Activated T-helper 1 cell treated with anti-CD3 and anti-CD28 coated beads, Interleukin-12 subunit alpha, Interleukin-12 subunit beta, Interleukin-2, Interleukin-4 antibody, amounts not matched to agents 30 ng/mL and 10 ng/mL and 1 ng/mL, durations not matched to agents 14 hours and 24 hours and 36 hours (primary cell): Measurements from ENCODE around the gene DMRT1. TPM values are rescaled to one million over a fixed set of nuclear protein-coding genes. Genes with fewer than 3 reads are reported as not detected.

ENCODE experiments used
- DNase-seq: peaks from one replicate; pipeline ENCODE4 v3.0.0; 2021; ENCODE audit warnings: low spot score
- H3K27ac Mint-ChIP-seq: one replicate; pipeline ENCODE4 v1.8.0; 2021; ENCODE audit warnings: mild to moderate bottlenecking, mixed read lengths
- H3K27me3 Mint-ChIP-seq: one replicate; pipeline ENCODE4 v1.8.0; 2022; ENCODE audit warnings: mild to moderate bottlenecking, moderate library complexity, mixed read lengths; ENCODE audit not compliant: insufficient read depth
- H3K36me3 Mint-ChIP-seq: one replicate; pipeline ENCODE4 v1.8.0; 2021; ENCODE audit warnings: low read depth, mixed read lengths
- H3K4me1 Mint-ChIP-seq: one replicate; pipeline ENCODE4 v1.8.0; 2021; ENCODE audit warnings: low read depth, mixed read lengths
- H3K4me3 Mint-ChIP-seq: one replicate; pipeline ENCODE4 v1.8.0; 2021; ENCODE audit warnings: mild to moderate bottlenecking, moderate library complexity, mixed read lengths
- H3K9me3 Mint-ChIP-seq: one replicate; pipeline ENCODE4 v1.8.0; 2021; ENCODE audit warnings: mixed read lengths
- intact Hi-C: fragments of 100-400 bp; cut with micrococcal nuclease; formaldehyde crosslinking; loops from one replicate; pipeline ENCODE4 v1.15.1; 2024
- total RNA-seq: library from RNA; stranded (reverse); gene quantifications from 2 replicates; pipeline ENCODE4 v1.2.3, GENCODE V29; 2022

DMRT1 gene
- total RNA-seq, 1 donor from 2014 or later = not detected

DNA sequence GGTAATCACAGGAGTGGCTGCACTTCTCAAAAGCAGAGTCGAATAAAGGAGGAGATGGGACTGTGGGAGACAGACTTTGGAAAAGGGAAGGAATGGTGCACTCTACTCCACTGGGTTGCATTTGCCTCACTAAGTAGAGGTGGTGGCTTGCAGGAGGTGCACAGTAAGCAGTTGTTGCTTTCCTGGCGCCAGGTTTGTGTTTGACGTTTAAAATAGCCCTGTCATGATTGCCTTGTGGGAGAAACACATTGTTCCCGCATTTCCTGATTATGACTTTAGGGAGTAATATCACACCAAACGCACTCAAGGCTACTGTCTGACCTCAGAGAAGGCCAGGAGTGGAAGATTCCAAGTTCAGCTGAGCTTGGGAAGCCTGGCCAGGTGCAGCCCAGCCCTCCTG is 36.7 kb downstream of the DMRT1 start:
- H3K36me3 Mint-ChIP-seq = no peaks in the 10 kb centered on the region
- H3K27me3 Mint-ChIP-seq = peaks cover 16% of the 10 kb centered on the region
- intact Hi-C loops = no loop called here

DNA sequence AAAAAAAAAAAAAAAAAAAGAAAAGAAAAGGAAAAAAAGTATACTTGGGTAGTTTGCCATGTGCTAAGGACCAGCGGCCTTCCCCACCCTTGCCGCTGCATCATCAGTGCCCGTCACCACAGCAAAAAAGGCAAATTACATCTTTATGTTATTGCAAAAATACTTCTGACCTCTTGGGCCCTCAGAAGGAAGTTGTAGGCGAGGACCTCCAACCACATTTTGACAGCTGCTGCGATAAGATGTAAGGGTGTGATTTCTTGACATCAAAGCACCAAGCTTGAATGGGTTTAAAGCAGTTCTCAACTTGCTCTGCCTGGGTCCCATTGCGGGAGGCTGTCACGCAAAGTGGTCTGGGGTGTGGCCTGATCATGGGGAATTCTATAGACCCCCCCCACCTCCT is 39.2 kb downstream of the DMRT1 start:
- no peaks in the 10 kb centered on the region for H3K36me3 Mint-ChIP-seq
- peaks cover 19% of the 10 kb centered on the region for H3K27me3 Mint-ChIP-seq
- no peak overlapping the region for H3K4me3 Mint-ChIP-seq
- no peak overlapping the region for H3K27ac Mint-ChIP-seq
- H3K4me1 Mint-ChIP-seq = peaks cover 9% of the 10 kb centered on the region
- intact Hi-C loops = no loop called here
- H3K9me3 Mint-ChIP-seq = no peaks in the 10 kb centered on the region
- DNase-seq = no peak

More for the DNA sequence above, 36.7 kb downstream of the DMRT1 start:
- Mint-ChIP-seq H3K9me3 (no peaks in the 10 kb centered on the region), H3K27ac (no peak overlapping the region), H3K4me1 (peaks cover 9% of the 10 kb centered on the region), H3K4me3 (no peak overlapping the region)
- DNase-seq = no peak

DNA sequence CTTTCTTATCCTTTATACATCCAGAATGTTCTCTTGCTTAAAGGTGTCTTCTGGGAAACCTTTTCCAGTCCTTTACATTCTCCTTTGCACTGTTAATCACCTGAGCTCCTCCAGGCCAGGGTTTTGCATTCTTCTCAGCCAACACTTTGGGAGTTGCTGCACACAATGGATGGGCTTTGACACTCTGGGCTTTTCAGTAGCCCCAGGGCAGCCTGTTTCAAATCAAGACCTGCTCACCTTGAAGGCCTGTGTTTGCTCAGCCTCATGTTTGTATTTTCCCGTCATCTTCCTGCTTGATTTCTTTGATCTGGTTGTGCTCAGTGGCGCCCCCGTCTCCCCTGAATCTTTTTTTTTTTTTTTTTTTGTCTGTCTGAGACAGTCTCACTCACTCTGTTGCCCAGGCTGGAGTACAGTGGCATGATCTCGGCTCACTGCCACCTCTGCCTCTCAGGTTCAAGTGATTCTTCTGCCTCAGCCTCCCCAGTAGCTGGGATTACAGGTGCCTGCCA is 41.0 kb downstream of the DMRT1 start:
- H3K36me3 Mint-ChIP-seq = no peaks in the 10 kb centered on the region
- intact Hi-C loops = no loop called here
- H3K4me1 Mint-ChIP-seq = peaks cover 9% of the 10 kb centered on the region

DNA sequence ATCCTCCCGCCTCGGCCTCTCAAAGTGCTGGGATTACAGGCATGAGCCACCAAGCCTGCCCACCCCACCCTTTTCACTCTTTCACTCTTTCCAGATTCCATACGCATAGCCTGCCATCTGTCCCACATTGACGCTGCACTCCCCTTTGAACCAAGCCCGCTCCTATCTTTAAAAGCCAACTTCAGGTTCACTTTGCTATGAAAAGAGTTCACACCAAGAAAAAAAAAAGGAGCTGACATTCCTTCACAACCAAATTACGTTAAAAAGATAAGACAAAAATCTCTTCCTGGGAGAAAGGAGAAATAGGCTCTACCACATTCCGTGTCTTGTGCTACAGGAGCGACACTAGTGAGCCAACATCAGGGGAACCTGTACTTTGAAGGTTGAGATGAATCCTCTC is 41.5 kb downstream of the DMRT1 start:
- intact Hi-C loops = no loop called here
- Mint-ChIP-seq H3K36me3 (no peaks in the 10 kb centered on the region), H3K9me3 (no peaks in the 10 kb centered on the region), H3K27me3 (peaks cover 16% of the 10 kb centered on the region), H3K27ac (no peak overlapping the region), H3K4me1 (peaks cover 9% of the 10 kb centered on the region), H3K4me3 (no peak overlapping the region)
- no peak for DNase-seq

More for the DNA sequence above, 41.0 kb downstream of the DMRT1 start:
- no peaks in the 10 kb centered on the region for H3K9me3 Mint-ChIP-seq
- no peak overlapping the region for H3K27ac Mint-ChIP-seq
- no peak for DNase-seq
- peaks cover 15% of the 10 kb centered on the region for H3K27me3 Mint-ChIP-seq
- H3K4me3 Mint-ChIP-seq = no peak overlapping the region

DNA sequence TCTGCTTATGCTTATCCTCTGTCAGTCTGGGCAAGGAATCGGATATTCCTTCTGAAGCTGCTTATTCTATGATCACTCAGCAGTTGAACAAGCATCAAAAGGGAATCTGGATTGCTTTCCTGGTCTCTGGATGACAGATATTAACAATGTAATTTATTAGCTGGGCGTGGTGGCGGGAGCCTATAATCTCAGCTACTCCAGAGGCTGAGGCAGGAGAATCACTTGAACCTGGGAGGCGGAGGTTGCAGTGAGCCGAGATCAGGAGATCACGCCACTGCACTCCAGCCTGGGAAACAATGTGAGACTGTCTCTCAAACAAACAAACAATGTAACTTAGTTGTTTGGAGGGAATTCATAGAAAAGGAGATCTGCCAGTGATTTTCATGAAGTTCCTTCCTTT is 45.4 kb downstream of the DMRT1 start:
- DNase-seq = no peak
- no peak overlapping the region for H3K27ac Mint-ChIP-seq
- peaks cover 7% of the 10 kb centered on the region for H3K27me3 Mint-ChIP-seq
- no peaks in the 10 kb centered on the region for H3K9me3 Mint-ChIP-seq
- H3K36me3 Mint-ChIP-seq = no peaks in the 10 kb centered on the region
- H3K4me1 Mint-ChIP-seq = no peaks in the 10 kb centered on the region
- no peak overlapping the region for H3K4me3 Mint-ChIP-seq
- intact Hi-C loops = no loop called here

DNA sequence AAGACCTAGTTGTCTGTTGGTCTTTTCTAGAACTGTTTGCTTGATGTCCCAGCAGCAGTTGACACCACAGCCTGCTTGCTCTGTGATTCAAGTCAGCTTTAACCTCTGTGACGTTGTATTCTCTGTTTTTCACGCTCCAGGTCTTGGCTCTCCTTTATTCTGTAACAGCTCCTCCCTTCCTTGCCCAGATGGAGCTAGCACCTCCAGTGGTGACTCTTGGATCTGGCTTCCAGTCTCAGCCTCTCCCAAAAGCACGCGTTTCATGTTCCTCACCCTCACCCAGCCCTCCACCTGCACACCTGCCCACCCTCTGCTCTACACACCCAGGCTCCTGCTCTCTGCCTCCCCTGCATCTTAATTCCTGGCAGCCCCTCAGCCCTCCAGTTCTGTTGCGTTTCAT is 50.6 kb downstream of the DMRT1 start:
- intact Hi-C loops = loop anchor here (5.0 kb wide), 1 partner anchor 715 kb away; no protein-coding TSS in a partner anchor
- H3K27me3 Mint-ChIP-seq = peaks cover 12% of the 10 kb centered on the region
- H3K9me3 Mint-ChIP-seq = no peaks in the 10 kb centered on the region
- H3K27ac Mint-ChIP-seq = no peak overlapping the region
- no peak overlapping the region for H3K4me3 Mint-ChIP-seq
- peaks cover 9% of the 10 kb centered on the region for H3K4me1 Mint-ChIP-seq
- DNase-seq = no peak
- no peaks in the 10 kb centered on the region for H3K36me3 Mint-ChIP-seq

DNA sequence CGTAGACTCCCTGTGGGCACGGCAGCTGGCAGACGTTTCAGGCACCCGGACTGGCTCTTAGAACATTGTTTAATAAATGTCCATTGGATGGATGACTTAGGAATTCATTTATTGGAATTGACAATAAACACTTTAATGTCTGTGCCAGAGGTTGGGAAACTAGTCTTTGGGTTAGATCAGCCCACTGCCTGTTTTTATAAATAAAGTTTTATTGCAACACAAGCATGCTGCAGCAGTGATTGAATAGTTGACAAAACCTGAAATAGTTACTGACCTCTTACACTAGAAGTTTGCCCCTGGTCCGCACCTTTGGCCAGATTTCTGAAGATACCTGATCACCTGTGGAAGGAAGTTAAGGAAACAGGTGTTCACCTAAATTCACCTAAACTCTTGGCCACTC is 51.6 kb downstream of the DMRT1 start:
- DNase-seq = no peak
- H3K27me3 Mint-ChIP-seq = peaks cover 10% of the 10 kb centered on the region
- intact Hi-C loops = loop anchor here (1.0 to 5.0 kb wide), 2 partner anchors 116 to 714 kb away; no protein-coding TSS in a partner anchor

DNA sequence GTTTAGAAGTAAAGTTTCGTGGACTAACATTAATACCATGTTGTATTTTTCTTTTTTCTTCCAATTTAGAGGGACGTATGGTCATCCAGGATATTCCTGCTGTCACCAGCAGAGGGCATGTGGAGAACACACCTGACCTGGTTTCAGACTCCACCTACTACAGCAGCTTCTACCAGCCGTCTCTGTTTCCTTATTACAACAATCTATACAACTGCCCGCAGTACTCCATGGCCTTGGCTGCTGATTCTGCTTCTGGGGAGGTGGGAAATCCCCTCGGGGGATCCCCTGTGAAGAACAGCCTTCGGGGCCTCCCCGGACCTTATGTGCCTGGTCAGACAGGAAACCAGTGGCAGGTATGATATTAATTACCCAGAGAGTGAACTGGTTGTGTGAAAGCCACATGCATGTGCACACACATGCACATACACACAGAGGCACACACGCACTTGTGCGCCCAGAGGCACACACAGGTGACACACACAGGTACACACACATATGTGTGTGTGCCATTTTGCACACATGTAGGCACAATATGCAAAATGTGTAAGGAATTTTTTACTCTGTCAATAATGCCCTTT is 52.4 kb downstream of the DMRT1 start:
- Mint-ChIP-seq H3K27ac (peak overlapping the region; percentile 1), H3K4me1 (peaks cover 9% of the 10 kb centered on the region), H3K27me3 (peaks cover 15% of the 10 kb centered on the region), H3K36me3 (no peaks in the 10 kb centered on the region), H3K4me3 (no peak overlapping the region), H3K9me3 (no peaks in the 10 kb centered on the region)
- DNase-seq = peak; percentile 17
- intact Hi-C loops = loop anchor here (1.0 to 5.0 kb wide), 3 partner anchors 111 to 713 kb away; no protein-coding TSS in a partner anchor

More for the DNA sequence above, 51.6 kb downstream of the DMRT1 start:
- Mint-ChIP-seq H3K9me3 (no peaks in the 10 kb centered on the region), H3K36me3 (no peaks in the 10 kb centered on the region), H3K27ac (no peak overlapping the region), H3K4me3 (no peak overlapping the region), H3K4me1 (peaks cover 9% of the 10 kb centered on the region)

DNA sequence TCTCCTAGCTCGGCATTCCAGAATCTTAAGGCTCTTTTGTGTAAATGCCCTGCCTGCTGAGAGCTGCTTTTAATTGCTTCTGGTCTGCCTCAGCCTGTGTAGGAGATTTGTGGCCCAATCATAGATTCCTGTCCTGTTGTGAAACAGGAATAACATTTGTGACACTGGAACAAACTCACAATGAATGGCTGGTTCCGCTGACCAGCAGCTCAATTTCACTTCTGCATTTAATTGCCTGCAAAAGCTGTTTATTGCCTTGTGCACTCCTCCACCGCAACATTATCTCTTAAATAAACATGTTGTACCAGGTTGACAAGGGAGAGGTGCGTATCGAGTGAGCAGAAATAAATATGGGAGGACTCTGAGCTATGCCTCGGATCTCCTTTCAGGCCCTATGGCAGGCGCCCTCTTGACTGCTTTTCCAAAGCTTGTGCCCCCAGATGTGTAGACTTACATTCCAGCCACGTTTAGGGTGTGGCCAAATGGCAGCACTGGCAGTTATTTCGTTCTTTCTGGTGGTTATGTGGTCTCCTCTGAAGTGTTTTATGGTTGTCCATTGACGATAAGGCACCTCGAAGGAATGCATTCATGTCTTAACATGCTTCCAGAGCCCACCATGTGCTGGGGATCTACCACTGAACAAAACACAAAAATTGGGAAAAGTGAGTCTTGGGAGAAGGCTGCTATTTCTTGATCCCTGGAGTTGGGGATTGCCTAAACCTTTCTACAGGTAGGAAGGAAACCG is 58.1 kb downstream of the DMRT1 start:
- H3K4me1 Mint-ChIP-seq = no peaks in the 10 kb centered on the region
- no peaks in the 10 kb centered on the region for H3K9me3 Mint-ChIP-seq
- H3K4me3 Mint-ChIP-seq = no peak overlapping the region
- H3K36me3 Mint-ChIP-seq = no peaks in the 10 kb centered on the region
- intact Hi-C loops = no loop called here
- DNase-seq = no peak
- H3K27me3 Mint-ChIP-seq = peaks cover 14% of the 10 kb centered on the region
- H3K27ac Mint-ChIP-seq = no peak overlapping the region

DNA sequence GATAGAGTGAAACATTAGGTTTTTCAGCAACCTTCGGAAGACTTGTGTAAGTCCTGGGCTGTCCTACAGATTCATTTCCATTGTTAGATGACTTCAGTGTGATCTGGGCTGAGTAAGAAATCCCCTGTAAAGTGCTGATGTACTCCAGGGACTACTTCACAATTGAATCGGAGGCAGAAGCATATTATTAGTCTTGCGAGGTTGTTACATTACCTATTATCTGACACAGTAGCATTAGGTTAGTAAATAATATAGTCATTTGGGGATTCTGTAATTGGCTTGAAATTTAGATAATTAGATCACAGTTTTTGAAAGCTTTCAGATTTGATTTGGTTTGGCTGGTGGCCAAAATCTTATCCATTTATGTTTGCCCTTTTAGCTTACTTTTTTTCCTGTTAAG is 62.4 kb downstream of the DMRT1 start:
- H3K27ac Mint-ChIP-seq = no peak overlapping the region
- intact Hi-C loops = no loop called here
- H3K4me1 Mint-ChIP-seq = no peaks in the 10 kb centered on the region
- H3K4me3 Mint-ChIP-seq = no peak overlapping the region
- no peak for DNase-seq
- no peaks in the 10 kb centered on the region for H3K36me3 Mint-ChIP-seq
- peaks cover 25% of the 10 kb centered on the region for H3K27me3 Mint-ChIP-seq
- H3K9me3 Mint-ChIP-seq = no peaks in the 10 kb centered on the region

DNA sequence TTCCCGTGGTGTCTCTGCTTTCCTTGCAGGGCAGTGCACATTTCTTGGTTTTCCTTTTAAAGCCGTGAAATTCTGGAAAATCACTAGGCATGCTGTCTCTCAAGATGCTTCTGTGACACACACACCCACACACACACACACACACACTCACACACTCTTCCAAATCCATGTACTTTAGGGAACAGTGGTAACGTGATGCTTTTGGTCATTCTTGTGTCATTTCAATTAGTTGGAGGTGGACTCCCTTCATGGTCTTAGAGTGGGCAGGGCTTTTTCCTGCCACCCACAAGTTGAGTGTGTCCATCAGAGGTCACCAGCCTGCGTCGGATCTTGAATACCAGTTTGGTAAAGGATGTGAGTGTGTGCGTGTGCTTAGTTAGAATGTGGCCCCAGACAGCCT is 64.4 kb downstream of the DMRT1 start:
- peaks cover 27% of the 10 kb centered on the region for H3K27me3 Mint-ChIP-seq
- no peaks in the 10 kb centered on the region for H3K4me1 Mint-ChIP-seq
- DNase-seq = no peak
- no peak overlapping the region for H3K27ac Mint-ChIP-seq
- no peaks in the 10 kb centered on the region for H3K9me3 Mint-ChIP-seq
- intact Hi-C loops = no loop called here
- no peaks in the 10 kb centered on the region for H3K36me3 Mint-ChIP-seq
- no peak overlapping the region for H3K4me3 Mint-ChIP-seq

DNA sequence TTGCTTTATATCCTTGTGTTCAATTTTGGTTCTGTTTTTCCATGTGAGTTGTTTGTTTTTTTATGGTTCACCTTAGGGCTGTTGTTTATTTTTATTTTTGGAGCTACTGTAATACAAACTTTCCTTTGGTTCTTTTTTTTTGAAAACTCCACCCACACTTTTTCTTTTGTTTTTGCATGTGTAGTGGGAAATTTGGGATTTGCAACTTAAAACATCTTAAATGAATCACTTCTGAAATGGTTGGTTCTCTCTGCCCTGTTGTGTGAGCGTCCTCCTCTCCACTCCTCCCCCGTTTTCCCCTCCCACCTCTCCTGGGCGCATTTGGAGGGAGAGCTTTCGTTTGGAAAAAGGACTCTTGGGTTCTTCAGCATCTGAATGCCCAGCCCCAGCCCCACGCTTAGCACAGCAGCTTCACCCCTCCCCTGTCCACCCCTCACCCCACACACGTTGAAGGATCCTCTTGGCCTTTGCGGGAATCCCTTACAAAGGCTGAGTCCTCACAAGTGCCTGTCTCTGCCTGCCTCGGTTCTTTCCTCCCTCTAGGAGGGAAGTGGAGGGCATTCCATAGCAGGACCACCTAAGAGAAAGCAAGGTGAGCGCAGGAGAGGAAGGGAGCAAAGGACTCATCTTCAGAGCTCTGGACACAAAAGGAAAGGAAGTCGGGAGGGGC is 67.2 kb downstream of the DMRT1 start:
- H3K27ac Mint-ChIP-seq = no peak overlapping the region
- intact Hi-C loops = no loop called here
- no peaks in the 10 kb centered on the region for H3K9me3 Mint-ChIP-seq
- H3K27me3 Mint-ChIP-seq = peaks cover 29% of the 10 kb centered on the region
- H3K36me3 Mint-ChIP-seq = no peaks in the 10 kb centered on the region
- no peak for DNase-seq
- no peak overlapping the region for H3K4me3 Mint-ChIP-seq
- no peaks in the 10 kb centered on the region for H3K4me1 Mint-ChIP-seq

DNA sequence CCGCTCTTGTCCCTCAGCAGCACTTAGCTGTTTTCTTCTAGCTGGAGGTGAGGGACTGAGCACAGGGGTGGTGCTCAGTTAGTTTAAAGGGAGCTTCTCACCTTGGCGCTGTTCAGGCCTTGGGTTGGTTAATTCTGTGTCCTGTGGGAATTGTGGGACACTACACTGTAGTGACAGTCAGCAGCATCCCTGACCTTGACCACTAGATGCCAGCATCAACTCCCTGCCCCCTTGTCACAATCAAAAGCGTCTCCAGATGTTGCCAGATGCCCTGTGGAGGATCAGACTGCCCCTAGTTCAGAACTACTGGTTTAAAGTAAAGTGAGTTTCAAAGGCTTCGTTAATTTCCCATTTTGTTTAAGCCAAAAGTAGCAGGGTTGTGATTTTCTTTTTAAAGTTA is 69.5 kb downstream of the DMRT1 start:
- no peaks in the 10 kb centered on the region for H3K36me3 Mint-ChIP-seq
- no peak for DNase-seq
- H3K4me3 Mint-ChIP-seq = no peak overlapping the region
- no peaks in the 10 kb centered on the region for H3K4me1 Mint-ChIP-seq
- H3K27me3 Mint-ChIP-seq = peaks cover 30% of the 10 kb centered on the region
- no peaks in the 10 kb centered on the region for H3K9me3 Mint-ChIP-seq
- intact Hi-C loops = no loop called here
- no peak overlapping the region for H3K27ac Mint-ChIP-seq
